Effector memory CD4-positive, alpha-beta T cell (primary cell): ENCODE measurements around the gene CD22.

Source experiments
- DNase-seq, 3 donors: peaks; one replicate each; pipeline ENCODE4 v3.0.0-alpha.2; 2020
- H3K27ac ChIP-seq: 2 replicates; pipeline ENCODE4 v1.7.0; 2013; ENCODE audit warnings: mild to moderate bottlenecking, low read length, moderate library complexity; ENCODE audit not compliant: insufficient read depth, poor library complexity, severe bottlenecking
- H3K27me3 ChIP-seq: replicated peaks from 2 replicates; pipeline ENCODE4 v1.7.0; 2013; ENCODE audit warnings: mild to moderate bottlenecking, low read length; ENCODE audit not compliant: insufficient read depth, control insufficient read depth, poor library complexity, severe bottlenecking
- H3K36me3 ChIP-seq: 2 replicates; pipeline ENCODE4 v1.7.0; 2013; ENCODE audit warnings: mild to moderate bottlenecking, low read length, moderate library complexity; ENCODE audit not compliant: control insufficient read depth, insufficient read depth
- H3K4me1 ChIP-seq: 2 replicates; pipeline ENCODE4 v1.7.0; 2013; ENCODE audit warnings: low read length, mild to moderate bottlenecking; ENCODE audit not compliant: control insufficient read depth, insufficient read depth, poor library complexity, severe bottlenecking
- H3K4me3 ChIP-seq: 2 replicates; pipeline ENCODE4 v1.7.0; 2013; ENCODE audit warnings: low read length, low read depth, mild to moderate bottlenecking; ENCODE audit not compliant: insufficient read depth, poor library complexity, severe bottlenecking
- H3K9me3 ChIP-seq: 2 replicates; pipeline ENCODE4 v1.7.0; 2013; ENCODE audit warnings: mild to moderate bottlenecking, low read length, moderate library complexity; ENCODE audit not compliant: control insufficient read depth

The CD22 gene

DNA sequence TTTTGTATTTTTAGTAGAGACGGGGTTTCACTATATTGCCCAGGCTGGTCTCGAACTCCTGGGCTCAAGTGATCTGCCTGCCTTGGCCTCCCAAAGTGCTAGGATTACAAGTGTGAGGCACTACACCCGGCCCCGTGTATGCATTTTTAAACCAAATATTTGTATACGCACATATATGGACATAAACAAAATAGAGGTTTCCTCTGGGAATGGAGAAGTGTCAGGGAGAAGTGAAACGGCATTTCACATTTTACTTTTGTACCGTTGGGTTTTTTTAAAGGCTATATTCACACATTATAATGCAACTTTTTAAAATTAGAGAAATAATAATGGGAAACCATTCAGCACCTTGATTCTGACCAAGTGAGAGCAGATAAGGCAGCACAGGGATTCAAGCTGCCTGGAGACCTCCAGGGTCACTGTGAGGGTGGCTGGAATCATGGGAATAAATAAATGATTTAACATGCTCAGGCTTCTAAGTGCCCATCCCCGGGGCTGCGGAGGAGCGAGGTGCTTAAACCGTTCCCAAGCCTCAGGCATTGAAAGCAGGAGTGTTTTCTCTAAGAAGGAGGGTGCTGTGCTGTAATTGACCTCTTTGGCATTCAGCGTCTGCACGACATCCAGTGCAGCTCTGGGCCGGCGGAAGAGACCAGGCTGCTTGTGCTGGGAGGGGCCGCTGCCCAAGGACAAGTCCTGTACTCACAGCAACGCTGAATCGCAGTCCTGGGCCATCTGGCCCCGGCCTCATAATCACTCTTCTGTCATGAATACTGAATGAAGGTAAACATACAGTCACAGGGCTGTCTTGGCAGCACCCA, 66.6 kb downstream of the CD22 start:
- peaks cover 3% of the 10 kb centered on the region for H3K4me1 ChIP-seq
- H3K9me3 ChIP-seq = no peaks in the 10 kb centered on the region
- H3K27ac ChIP-seq = no peak overlapping the region
- H3K36me3 ChIP-seq = no peaks in the 10 kb centered on the region
- H3K4me3 ChIP-seq = no peak overlapping the region
- no peak for DNase-seq
- H3K27me3 ChIP-seq = no peaks in the 10 kb centered on the region

GRCh38 chr19:35396240-35396885, 67.4 kb downstream of the CD22 start:
- Histone ChIP-seq H3K9me3 (no peaks in the 10 kb centered on the region), H3K4me3 (no peak overlapping the region), H3K36me3 (no peaks in the 10 kb centered on the region), H3K27me3 (no peaks in the 10 kb centered on the region), H3K27ac (no peak overlapping the region), H3K4me1 (peaks cover 3% of the 10 kb centered on the region)
- DNase-seq = no peak
